Adrenal gland (tissue), 12 donors: ENCODE data around the gene ENOX1. TPM values are rescaled to one million over a fixed set of nuclear protein-coding genes. Genes with fewer than 3 reads are reported as not detected.

Experiments
- DNase-seq, 7 donors: peaks; one replicate each; pipeline ENCODE4 v3.0.0-alpha.2; 2019 to 2020
- H3K27ac ChIP-seq, 5 donors: fragments of 200-600 bp; sonication (generic) in 4 of 5; 1 replicate in 3 of 5; 2 replicates in 2 of 5; pipeline versions ENCODE4 v1.5.1 to v1.8.0; 2016 to 2020; ENCODE audit warnings: mild to moderate bottlenecking in 1 of 5
- H3K27me3 ChIP-seq: fragments of 200-600 bp; 2 replicates; pipeline ENCODE4 v1.8.0; 2021
- H3K36me3 ChIP-seq, 2 donors: fragments of 200-600 bp; replicated peaks in 1 of 2; 1 replicate in 1 of 2; 2 replicates in 1 of 2; pipeline versions ENCODE4 v1.5.1 to v1.8.0; 2018 to 2022
- H3K4me1 ChIP-seq, 2 donors: fragments of 200-600 bp; replicated peaks in 1 of 2; 1 replicate in 1 of 2; 2 replicates in 1 of 2; pipeline versions ENCODE4 v1.5.1 to v1.8.0; 2018 to 2021
- H3K4me3 ChIP-seq, 4 donors: fragments of 200-600 bp; sonication (generic) in 3 of 4; one replicate each; pipeline ENCODE4 v1.5.1; 2016 to 2018
- H3K9me3 ChIP-seq, 3 donors: fragments of 200-600 bp; sonication (generic) in 1 of 3; replicated peaks in 1 of 3; 1 replicate in 2 of 3; 2 replicates in 1 of 3; pipeline versions ENCODE4 v1.5.1 to v1.8.0; 2016 to 2021
- POLR2A ChIP-seq, 2 donors: fragments of 450-650 bp; IDR thresholded peaks; one replicate each; pipeline ENCODE4 v1.6.1; 2017; ENCODE audit warnings: antibody characterized with exemption in 2 of 2, mild to moderate bottlenecking in 2 of 2, moderate library complexity in 1 of 2
- WGBS, 4 donors: extraction: QIAGEN DNeasy Blood & Tissue Kit in 2 of 4; methylation state at CpG; one replicate each; pipeline versions ENCODE4 v1.1.5 to v1.1.7; 2013 to 2017; 5-methylcytosine and 5-hydroxymethylcytosine counted together
- intact Hi-C, 2 donors: fragments of 100-400 bp; cut with DNase I; formaldehyde crosslinking; loops; one replicate each; pipeline versions ENCODE4 v1.14.1 to v1.15.0; 2022 to 2023
- polyA plus RNA-seq, 3 donors: library from polyadenylated mRNA; stranded (reverse); fragments of 200-250 nt in 2 of 3; fragments of 350-450 nt in 1 of 3; fragmentation: Illumina TruSeq in 1 of 3; extraction: RNeasy Lipid Tissue Mini Kit (QIAGEN cat#74804) in 1 of 3; gene quantifications; one replicate each; pipeline ENCODE4 v1.2.3, GENCODE V29; 2013 to 2014
- total RNA-seq, 9 donors: library from RNA; depleted of rRNA in 4 of 9; stranded (reverse); fragments of >200 nt in 4 of 9; fragments of 120-200 nt in 1 of 9; fragmentation: NEBNext Ultra II Directional in 1 of 9; extraction: Animal tissue kit (Norgen Biotek cat#: 25700) in 1 of 9; gene quantifications; one replicate each; pipeline versions ENCODE4 v1.1.0 to v1.2.4, GENCODE V29; 2013 to 2023
- TF ChIP-seq, protein P1 (sequence below), 6 experiments: fragments of 450-650 bp in 4 of 6; fragments of 200-600 bp in 2 of 6; sonication (generic) in 1 of 6; IDR thresholded peaks; 1 replicate in 5 of 6; 2 replicates in 1 of 6; pipeline versions ENCODE4 v1.5.1 to v1.8.0; 2016 to 2021; ENCODE audit warnings: antibody characterized with exemption in 6 of 6, mild to moderate bottlenecking in 2 of 6, moderate library complexity in 1 of 6
- donor health status: healthy with polysubstance abuse.
- donor health status: Bipolar disorder and iron deficiency.
- donor health status: DM: yes; HTN: yes; CAD: no.
- donor health status: DM: no; HTN: no; CAD: no.
- donor health status: DM: no; HTN: no; CAD: no.
- donor health status: DM: yes; HTN: yes; CAD: no.

The ENOX1 gene
- total and polyA plus RNA-seq, 12 donors = 0.25 to 5.8 (median 1.6) TPM

DNA sequence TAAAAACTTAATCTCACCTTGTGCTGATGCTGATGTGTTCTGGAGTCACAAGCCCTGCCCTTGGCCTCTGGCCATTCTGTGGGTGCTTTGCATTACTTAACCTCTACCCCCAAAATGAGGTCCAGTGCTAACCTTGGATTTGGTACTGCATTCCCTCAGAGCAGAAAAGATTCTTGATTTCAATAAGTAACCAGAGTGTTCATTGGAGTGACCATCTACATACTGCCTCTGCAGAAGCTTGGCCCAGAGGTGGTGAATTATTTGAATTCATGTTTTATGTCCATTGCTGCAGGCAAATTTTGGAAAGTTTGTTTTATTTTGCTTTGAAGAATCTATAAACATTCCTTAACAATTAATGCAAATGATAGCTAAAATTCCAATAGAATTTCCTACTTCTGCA is 7.6 kb upstream of the ENOX1 start:
- no peaks in the 10 kb centered on the region for H3K9me3 ChIP-seq

DNA sequence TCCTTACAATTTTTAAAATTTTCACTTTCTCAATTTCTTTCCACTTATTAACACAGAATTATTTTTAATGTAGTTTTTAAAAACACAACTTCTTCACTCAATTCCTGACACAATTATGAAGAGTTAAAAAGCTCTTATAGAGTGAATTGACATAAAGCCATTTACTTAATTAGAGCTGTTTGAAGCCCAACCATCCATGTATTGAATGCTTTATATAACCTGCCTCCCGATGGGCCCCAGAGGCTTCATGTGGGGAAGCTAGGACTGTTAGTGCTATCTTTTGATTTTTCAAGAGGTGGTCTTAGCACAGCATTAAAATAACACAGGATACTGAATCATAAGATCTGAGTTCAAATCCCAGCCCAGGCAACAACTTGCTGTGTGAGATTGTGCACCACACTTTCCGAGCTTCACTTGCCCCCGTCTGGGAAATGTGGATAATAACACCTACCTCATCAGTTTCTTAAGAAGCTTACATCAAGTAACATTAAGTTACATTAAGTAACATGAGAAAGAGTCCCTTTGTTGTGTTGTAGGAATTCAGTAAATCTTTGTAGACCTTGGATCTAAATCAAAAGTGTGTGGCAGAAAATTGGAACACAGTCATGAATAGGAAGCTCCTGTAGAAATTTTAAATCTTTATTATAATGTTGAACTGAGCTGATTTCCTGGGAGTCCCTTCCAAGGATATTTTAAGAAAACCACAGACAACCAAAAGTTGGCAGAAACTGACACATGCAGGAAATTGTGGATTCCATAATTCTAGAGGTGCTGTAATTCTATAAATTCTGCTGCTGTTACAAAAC is 5.5 kb upstream of the ENOX1 start:
- TF ChIP-seq, protein P1, sequence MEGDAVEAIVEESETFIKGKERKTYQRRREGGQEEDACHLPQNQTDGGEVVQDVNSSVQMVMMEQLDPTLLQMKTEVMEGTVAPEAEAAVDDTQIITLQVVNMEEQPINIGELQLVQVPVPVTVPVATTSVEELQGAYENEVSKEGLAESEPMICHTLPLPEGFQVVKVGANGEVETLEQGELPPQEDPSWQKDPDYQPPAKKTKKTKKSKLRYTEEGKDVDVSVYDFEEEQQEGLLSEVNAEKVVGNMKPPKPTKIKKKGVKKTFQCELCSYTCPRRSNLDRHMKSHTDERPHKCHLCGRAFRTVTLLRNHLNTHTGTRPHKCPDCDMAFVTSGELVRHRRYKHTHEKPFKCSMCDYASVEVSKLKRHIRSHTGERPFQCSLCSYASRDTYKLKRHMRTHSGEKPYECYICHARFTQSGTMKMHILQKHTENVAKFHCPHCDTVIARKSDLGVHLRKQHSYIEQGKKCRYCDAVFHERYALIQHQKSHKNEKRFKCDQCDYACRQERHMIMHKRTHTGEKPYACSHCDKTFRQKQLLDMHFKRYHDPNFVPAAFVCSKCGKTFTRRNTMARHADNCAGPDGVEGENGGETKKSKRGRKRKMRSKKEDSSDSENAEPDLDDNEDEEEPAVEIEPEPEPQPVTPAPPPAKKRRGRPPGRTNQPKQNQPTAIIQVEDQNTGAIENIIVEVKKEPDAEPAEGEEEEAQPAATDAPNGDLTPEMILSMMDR (IDR thresholded peaks at IDR 0.05) = no peak
- TF ChIP-seq POLR2A (IDR thresholded peaks at IDR 0.05) = no peak
- no peak for DNase-seq
- 73 to 81% (median 80%) methylated on average over 3 of the region's 3 CpGs for WGBS, 4 donors
- Histone ChIP-seq H3K27me3 (peaks cover 6% of the 10 kb centered on the region), H3K27ac (no peak overlapping the region), H3K36me3 (no peaks in the 10 kb centered on the region), H3K4me1 (peaks cover 2 to 7% of the 10 kb centered on the region in 2 donors), H3K4me3 (no peak overlapping the region), H3K9me3 (no peaks in the 10 kb centered on the region)
- intact Hi-C loops = no loop called here

More for the DNA sequence above, 7.6 kb upstream of the ENOX1 start:
- no peak for TF ChIP-seq POLR2A (IDR thresholded peaks at IDR 0.05)
- TF ChIP-seq, protein P1 (IDR thresholded peaks at IDR 0.05) = no peak
- Histone ChIP-seq H3K27me3 (no peaks in the 10 kb centered on the region), H3K4me1 (no peaks in the 10 kb centered on the region), H3K4me3 (no peak overlapping the region), H3K27ac (no peak overlapping the region), H3K36me3 (no peaks in the 10 kb centered on the region)
- DNase-seq = no peak
- intact Hi-C loops = no loop called here

DNA sequence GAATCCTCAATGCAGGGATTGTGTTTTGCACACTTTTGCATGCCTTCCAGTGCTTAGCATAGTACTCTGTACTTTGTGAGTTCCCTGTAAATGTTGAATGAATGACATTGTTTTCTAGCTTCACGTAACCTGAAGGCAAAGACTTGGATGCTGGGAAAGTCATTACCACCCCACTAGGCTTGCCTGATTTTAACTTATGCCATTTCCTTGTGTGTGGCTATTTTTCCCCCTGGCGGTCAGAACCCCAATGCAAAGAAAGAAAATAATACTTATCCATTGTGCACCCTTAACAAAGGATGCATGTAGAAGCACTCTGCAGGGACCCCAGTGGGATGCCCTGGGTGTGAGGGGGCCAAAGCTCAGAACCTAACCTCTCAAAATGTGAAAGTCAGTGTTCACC is 1.2 kb upstream of the ENOX1 start:
- peaks cover 14 to 26% of the 10 kb centered on the region in 2 donors for H3K4me1 ChIP-seq
- H3K9me3 ChIP-seq = no peaks in the 10 kb centered on the region
- WGBS, 4 donors = 54 to 92% (median 76%) methylated on average over 2 of the region's 2 CpGs
- H3K27me3 ChIP-seq = peaks cover 6% of the 10 kb centered on the region
- no peaks in the 10 kb centered on the region for H3K36me3 ChIP-seq
- TF ChIP-seq, protein P1 (IDR thresholded peaks at IDR 0.05) = peak in 2 of 6 experiments; percentile 23 to 30
- no peak for TF ChIP-seq POLR2A (IDR thresholded peaks at IDR 0.05)
- no peak for DNase-seq
- no peak overlapping the region for H3K27ac ChIP-seq
- no peak overlapping the region for H3K4me3 ChIP-seq
- intact Hi-C loops = no loop called here

DNA sequence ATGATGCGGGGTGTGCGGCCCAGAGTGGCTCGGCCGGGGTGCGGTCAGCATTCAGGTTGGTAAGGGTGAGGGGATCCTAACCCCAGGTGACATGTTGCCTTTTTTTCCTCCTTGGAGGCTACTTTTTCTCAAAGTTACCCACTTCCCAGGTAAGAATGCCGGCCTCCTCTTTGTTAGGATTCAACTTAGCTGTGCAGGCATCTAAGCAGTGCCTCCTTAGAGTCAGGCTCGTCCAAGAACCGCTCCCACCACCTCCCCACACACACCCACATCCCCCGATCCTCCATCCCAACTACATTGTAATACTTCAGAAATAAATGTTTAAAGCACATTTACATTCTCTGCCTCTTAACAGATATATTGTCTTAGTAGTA is 733 bp upstream of the ENOX1 start:
- H3K4me1 ChIP-seq = peaks cover 14 to 26% of the 10 kb centered on the region in 2 donors
- peaks cover 6% of the 10 kb centered on the region for H3K27me3 ChIP-seq
- TF ChIP-seq, protein P1 (IDR thresholded peaks at IDR 0.05) = no peak
- TF ChIP-seq POLR2A (IDR thresholded peaks at IDR 0.05) = no peak
- intact Hi-C loops = no loop called here
- WGBS, 4 donors = 18 to 24% (median 22%) methylated on average over 9 of the region's 9 CpGs
- no peak for DNase-seq
- H3K4me3 ChIP-seq = peak overlapping the region in 2 of 4 donors; percentile 61 to 67
- H3K27ac ChIP-seq = peak overlapping the region in 1 of 5 donors; percentile 57
- no peaks in the 10 kb centered on the region for H3K36me3 ChIP-seq
- H3K9me3 ChIP-seq = no peaks in the 10 kb centered on the region
